T follicular helper cell (primary cell): ENCODE data around the gene ZIC4.

Experiments
- DNase-seq: peaks from one replicate; pipeline ENCODE4 v3.0.0-alpha.2; 2020; ENCODE audit warnings: low read depth

The ZIC4 gene

DNA sequence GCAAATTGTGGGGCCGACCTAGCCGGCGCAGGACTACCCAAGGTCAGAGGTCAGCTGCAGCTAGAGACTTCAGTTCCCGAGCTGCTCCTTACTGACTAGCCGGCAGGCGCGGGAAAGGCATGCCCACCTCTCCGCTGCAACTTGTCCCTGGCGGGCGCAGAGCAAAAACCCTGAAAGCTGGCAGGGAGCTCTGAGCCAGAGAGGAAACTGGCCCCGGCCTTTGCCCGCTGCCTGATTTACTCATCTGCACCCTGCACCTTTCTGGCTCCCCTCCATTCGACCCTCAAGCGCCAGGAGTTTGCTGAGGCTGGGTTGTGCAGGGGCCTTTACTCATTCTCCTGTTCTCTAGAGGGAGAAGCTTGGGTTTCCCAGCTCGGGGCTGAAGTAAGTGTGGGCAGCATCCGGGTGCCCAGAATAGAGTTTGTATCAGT is 1.5 kb downstream of the ZIC4 start:
- no peak for DNase-seq

DNA sequence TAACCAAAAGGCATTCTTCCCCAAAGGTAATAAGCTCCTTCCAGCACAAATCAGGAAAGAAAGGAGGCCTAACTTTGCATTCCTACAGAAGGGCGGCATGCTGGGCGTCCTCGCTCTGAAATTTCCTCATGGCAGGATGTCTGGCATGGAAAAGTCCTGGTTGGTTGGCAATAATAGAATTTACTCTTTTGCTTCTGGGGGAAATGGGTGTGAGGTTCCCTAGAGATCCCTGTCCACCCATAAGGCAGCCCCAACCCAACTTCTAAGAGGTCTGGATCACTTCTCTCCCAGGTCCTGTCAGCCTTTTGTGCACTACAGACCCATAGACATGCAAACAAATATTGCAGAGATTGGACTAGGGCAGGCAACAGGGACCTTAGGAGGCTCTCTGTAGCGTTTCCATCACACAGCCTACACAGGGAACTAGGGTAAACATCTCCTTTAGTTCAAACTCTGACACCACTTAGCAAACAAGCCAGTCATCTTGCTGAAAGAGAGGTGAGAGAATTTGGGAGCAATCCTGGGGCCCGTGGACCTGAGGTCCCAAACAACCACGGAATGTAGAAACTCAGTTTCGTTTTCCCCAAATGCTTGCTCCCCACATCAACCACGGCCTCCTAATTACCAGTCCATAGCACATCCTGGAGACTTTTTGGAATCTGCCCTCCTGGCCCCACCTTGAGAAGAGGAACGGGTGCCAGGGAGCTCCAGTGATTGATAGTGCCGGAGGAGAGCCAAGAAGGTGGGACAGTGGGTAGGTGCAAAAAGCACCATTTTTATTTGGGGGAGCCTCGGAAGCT is 2.1 kb downstream of the ZIC4 start:
- DNase-seq, result no peak

DNA sequence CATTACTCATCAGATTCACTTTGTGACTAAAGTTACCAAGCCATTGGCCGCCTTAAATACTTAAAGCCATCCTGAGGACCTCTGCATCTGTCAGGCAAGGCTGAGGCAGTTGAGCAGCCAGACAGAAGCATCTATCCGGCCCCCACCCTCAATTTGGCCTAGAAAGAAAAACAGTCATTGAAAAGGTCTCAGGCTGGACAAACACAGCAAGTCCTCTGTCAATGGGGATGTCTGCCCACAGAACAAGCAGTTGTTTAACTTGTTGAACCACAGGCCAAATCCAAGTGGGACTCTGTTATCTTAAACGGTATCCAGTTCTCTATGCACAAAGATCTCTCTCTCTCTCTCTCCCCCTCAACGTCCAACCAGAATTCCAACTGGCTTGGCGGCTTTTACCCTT is 2.8 kb downstream of the ZIC4 start:
- DNase-seq, result no peak

DNA sequence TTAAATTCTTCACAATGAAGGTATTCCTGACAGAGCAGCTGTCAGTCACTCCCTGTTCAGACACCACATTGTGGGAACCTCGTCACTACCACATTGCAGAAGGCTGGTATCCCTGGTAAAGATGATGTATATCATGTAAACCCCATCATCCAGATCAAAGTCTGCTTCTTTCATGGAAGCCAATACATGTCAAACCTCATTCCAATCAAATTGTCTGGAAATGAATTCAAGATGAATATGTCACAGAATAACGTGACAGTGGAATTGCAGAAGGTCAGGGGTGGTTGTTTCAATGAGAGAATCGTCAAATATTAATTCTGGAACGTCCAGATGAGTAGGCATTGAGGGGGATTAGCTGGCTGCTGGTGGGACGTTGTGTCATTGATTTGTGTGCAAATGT is 4.2 kb downstream of the ZIC4 start:
- DNase-seq, result no peak

DNA sequence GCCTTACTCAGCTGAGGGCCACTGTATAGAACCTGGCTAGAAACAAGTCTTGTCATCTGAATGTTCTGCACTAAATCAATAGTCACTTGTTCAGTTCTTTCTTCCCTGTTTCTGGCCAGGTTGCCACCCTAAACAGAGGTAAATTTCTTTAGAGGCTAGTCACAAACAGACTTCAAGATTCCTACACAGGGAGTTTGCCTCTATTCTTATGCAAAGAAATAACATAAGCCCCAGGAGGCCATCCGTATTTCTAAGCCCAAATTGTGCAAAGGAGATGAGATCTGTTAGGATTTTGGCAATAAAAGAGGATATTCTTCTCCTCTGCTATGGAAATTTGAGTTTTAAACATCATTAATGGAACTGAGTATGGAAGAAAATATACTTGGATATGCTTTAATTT is 4.9 kb downstream of the ZIC4 start:
- DNase-seq, result no peak

DNA sequence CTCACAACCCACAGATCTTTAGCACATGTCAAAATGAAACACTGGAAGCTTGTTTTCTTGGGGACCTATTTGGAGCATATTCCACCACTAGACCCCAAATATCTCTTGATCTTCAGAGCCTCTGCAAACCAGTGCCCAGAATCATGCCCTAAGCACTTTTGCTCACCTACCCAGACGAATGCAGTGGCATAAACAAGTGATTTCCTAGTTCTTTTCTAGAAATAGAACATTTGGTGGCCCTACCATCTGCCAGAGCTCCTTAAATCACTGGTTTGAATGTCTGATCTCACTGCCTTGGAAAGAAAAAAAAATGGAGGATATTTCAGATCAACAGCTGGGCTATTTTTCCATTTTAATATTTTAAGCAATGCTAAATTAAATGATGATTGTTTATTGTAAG is 5.3 kb downstream of the ZIC4 start:
- no peak for DNase-seq

DNA sequence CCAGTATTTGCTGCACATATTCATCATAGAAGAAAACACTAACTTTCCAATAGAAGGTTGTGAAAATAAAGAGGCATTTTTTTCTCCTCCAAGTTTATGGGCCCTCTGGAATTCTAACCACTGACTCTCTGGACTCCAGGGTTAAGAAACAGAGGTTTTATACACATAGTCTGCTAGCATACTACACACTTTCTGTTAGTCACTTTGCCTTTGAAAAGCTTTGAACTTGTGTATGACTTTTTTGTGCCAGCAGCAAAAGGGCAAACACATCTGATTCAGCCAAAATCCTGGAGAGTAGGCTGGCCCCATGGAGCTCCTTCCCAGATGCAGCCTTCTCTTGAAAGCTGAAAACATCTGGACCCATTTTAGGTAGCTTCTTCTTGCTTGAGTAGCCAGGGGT is 6.2 kb downstream of the ZIC4 start:
- DNase-seq, result no peak

DNA sequence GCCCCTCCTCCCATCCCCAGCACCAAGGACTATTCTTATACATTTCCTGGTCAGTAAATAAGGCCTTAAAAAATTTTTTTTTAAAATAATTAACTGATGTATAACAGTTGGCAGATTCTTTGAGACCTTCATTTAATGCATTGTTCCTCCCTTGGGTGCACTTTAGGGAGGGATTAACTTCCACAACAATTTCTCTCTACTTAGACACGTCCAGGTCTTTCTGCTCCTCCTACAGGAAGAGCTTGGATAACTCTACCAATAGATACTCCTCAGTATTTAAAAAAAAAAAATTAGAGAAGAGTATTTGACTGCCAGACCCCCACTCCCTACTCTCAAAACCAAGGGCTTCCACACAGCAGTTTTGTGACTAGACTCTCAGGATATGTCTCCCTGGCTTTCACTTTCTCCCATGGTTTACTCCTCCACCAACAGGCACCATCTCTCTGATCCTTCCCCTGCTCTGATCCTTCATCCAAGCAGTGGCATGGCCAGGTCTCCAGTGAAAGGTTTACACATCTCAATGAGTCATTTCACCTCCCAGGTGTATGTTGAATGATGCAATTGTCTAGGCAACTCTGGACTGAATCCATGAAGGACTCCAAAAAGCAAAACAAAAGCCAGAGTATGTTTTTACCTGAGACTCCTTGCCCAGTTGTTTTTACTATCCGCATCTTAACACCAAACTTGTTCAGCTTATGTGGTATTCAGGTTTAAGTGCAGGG is 7.4 kb downstream of the ZIC4 start:
- DNase-seq, result no peak

DNA sequence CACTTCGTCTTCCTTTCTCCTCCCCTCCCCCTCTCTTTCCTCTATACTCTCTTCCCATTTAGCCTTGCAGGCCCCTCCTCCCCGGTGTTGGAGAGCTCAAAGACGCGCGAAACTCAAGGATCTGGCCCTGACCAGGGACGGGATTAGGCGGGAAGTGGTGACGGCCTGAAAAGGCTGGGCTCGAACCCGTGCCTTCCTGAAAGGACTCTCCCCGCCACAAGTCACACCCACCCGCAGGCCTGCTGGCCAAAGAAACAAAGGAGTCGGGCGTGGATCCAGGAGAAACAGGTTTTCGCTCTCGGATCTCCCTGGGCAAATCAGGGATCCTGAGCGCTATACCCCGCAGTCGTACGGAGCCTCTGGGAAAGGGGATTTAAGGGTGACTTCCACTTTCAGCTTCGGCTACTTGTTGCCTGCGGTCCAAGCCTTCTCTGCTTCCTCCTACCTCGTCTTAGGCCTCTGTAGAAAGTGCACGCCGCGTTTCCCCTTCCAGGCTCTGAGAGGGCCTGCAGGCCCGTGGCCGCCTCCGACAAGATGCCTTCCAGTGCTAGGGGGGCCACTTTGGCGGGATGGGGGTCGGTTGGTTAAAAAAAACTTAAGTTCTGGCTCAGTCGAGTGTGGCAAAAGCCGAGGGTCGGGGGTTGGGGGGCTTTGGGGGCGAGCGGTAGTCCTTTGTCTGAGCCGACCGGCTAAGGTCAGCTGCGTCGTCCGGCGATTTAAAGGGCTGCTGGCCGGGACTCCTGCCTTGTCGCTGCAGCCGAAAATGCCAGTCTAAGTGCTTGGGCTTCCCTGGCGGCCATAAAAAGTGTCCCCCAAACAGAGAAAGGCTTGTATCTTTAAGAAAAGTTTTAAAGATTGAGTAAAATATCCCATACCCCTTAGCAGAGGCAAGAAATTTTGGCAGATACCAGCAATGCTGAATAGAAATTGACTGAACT is 8.2 kb downstream of the ZIC4 start:
- DNase-seq, result no peak

DNA sequence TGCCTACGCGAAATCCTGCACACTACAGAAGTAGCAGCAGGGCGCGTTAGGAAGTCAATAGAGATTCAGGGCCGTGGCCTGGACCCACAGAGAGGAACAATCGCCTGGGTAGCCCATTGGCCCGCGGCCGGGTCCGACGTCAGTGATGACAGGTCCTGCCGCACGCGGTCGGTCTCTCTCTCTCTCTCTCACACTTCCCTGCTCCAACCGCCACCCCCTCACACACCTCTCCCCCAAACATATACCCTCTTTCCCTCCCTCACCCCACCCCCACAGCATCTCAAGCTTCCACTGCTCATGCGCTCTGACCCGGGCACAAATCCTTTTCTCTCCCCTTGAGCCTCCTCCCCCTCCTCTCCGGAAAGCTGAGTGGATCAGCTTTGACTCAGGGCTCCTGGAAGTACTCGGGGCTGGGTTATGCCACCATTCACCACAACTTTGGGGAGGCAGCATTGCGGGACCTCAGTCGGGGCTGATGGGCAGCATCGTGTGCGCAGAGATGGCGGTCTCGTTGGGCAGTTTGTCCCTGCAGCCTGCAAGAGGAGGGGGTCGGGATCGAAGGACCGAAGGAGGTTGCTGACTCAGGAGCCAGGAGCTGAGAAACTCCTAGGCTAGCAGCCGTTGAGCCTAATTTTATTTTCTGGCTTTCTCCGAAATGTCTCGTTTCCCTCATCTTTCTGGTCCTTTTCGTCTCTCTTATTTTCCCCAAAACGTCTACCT is 9.0 kb downstream of the ZIC4 start:
- DNase-seq, result no peak

DNA sequence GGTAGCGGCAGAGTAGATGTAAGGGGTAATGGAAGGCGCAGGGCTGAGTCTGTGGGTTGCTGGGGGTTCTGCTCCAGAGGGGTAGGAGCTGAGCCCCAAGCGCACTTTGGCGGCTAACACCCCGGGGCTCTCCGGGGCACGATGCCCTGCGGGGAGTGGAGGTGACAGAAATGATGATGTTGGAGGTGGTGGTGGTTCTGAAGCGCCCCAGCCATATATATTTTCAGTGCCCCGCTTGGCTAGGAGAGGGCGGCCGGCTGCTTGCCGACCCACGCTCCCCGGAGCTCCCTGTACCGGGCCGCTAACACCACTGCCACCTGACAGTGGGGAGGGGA is 9.7 kb downstream of the ZIC4 start:
- DNase-seq, result no peak

DNA sequence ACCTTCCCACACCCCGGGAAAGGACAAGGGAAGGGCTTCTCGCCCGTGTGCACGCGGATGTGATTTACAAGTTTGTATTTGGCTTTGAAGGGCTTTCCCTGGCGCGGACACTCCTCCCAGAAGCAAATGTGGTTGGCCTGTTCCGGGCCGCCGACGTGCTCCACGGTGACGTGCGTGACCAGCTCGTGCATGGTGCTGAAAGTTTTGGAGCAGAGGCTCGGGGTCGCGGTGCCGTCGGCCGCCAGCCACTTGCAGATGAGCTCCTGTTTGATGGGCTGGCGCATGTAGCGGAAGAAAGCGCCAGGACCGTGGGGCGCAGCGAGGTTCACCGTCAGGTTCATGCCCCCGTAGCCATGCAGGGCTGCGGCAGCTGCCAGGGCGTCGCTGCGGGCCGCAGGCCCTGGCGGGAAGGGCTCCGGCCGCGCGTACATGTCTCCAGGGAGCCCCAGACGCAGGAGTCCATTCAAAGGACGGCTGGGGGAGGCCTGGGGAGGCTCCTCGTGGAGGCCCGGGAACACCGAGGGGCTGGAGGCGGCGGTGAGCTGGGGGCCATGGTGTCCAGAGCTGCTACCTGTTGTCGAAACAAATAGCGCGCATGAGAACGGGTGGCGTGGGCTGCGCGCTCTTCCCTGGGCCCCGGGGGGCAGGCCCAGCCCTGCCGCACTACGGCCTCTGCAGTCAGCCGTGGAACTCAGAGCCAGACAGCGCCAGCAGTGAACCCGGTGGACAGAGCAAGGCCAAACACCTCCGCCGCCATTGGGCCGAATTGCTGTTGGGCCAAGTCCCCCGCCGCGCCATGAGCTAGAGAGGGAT is 10.2 kb downstream of the ZIC4 start:
- DNase-seq, result no peak

DNA sequence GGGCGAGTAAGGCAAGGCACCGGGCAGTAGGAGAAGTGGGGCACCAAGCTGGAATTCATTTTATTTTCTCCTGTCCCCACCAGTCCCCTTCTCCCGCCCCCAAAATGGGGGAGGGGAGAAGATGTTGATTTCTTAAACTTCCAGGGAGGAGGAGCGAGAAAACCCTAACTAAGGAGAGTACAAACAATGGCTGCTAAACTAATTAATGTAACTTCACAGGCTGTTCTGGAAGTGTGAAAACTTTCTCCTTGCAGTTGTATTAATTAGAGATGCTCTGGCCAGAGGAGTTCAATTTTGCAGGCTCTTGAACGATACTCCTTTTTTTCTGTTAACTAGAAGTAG is 11.5 kb downstream of the ZIC4 start:
- no peak for DNase-seq

DNA sequence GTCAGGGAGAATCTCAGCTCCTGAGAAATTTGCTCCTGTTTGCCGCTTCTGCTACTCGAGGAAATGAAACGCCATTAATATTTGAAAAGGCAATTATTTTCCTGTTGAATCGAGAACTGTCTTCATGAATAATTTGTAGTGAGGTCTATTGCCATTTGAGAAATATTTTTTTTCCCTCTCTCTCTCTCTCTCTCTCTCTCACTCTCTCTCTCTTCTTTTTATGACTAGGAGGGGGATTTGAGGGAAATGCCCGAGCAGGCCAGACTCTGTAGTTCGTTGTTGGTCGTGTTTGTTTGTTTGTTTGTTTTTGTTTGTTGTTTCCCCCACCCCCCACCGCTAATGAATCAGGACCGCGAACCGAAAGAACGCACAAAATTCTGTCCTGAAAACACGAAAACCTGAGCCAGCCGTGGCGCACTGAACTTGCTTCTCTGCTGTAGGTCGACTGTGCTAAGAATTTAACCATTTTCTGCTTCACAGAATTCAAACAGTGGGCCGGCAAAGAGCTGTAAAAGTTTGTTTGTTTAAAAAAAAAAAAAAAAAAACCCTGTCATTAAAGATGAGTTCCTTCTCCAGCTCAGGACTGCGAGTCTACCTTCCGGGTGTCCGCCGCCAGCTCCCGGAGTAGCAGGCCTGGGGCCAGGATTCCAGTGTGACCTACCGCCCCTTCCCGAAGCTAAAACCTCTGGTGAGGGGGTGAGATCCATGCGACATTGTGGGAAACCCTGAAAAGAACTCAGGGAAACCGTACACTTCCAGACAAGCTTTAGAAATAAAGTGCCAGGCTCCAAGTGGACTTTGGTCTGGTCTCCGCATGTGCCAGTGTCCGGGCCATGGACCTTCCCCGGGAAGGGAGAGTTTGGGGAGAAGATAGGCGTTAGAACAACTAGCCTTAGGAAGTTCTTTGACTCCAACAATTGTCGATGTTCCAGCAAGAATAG is 12.1 kb downstream of the ZIC4 start:
- no peak for DNase-seq

DNA sequence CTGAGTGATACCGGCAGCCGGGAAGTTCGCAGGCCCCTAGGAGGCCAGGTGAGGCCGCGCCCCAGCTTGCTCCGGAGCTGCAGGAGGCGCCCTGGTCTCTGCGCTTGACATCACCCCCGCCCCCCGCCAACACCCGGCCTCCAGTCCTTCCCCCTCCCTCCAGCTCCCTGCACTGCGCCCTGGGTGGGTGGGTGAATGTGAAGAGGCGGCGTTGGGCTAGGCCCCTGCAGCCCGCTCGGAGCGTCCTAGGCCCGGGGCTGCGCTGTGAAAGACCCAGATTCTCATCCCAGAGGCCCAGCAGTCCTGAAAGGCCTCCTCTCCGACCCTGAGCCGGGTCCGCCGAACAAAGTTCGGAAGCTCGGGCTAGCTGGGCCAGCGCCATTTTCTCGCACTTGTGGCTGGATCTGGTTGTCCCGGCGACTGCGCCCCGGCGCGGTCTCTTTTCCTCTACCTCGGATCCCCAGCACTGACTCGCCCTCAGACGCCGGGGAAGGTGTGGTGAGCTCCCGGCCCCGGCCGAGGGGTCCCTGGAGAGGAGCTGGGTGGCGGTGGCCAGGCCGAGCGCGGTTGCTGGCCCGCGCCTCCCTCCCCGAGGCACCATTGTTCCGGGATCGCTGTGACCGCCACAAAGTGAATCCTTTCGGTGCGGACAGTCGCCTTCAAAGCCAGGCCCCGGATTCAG is 12.9 kb downstream of the ZIC4 start:
- no peak for DNase-seq

DNA sequence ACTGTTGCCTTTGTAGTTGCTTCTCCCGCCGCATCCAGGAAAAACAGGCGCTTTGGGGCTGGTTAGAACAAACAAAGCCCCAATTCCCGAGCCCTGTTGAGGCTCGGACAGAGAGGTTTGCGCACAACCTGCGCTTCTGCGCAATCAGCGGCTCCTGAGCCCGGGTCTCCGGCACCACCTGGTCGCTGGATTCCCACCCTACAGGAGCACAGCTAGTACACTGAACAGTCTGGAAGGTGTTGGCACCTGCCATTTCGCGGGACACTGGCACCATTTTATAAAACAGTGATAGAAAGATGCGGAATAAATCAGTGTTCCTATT is 13.8 kb downstream of the ZIC4 start:
- no peak for DNase-seq

DNA sequence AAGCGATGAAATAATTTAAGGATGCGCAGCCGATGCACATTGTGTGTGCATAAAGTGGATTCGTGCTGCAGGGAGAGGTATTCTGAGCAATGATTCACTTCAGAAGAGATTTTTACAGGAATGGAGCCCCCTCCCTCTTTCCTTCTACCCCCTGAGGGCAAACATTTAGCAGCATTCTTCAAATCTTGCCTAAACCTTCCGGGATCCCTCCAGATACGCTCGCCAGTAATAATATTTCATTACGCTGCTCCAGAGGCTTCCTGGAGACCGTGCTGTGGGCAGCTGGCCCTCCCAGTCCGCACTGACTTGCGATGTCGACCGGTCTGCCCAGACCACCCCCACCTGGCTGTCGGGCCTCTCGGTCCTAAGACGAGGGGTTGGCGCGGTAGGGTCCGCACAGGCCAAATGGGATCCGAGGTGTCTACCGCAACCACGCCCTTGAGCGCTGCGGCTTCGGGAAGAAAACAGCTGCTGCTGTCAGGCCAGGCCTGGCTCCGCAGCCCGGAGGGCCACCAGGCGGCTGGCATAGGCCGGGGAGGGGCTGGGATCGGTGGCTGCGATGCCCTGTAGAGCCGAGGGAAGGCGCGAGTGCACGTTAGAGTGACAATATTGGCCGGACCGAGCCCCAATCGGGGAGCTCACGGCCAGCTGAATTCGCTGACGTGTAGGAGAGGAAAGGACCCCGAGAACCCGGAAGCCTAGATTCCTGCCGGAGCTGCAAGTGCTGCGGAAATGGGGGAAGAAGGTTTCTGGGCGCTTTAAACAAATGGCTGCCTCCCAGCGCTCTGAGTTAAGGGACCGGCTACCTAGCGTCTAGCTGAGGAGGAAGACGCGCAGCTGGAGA is 14.3 kb downstream of the ZIC4 start:
- DNase-seq, result no peak
